HepG2 (cell line): Measurements from ENCODE around the gene KDM6B. TPM values are rescaled to one million over a fixed set of nuclear protein-coding genes. Genes with fewer than 3 reads are reported as not detected.
A peak's percentile ranks its signal among the peaks of the same experiment; 100 is the strongest.

Experiments
- BRD4 ChIP-seq: sonication (generic); formaldehyde crosslinking; IDR thresholded peaks from 2 replicates; pipeline ENCODE4 v1.4.0; 2020; ENCODE audit warnings: missing genetic modification reagents
- CBX2 ChIP-seq, 2 experiments: fragments of 200-600 bp in 1 of 2; sonication (generic); formaldehyde crosslinking in 1 of 2; IDR thresholded peaks; 2 replicates each; pipeline versions ENCODE4 v1.7.0 to v1.8.1; 2018 to 2022; ENCODE audit warnings: low read depth in 2 of 2, low read length in 1 of 2, mild to moderate bottlenecking in 1 of 2, missing genetic modification reagents in 1 of 2
- GABPA ChIP-seq, 2 experiments: IDR thresholded peaks; 2 replicates each; pipeline ENCODE4 v1.6.1; 2011 to 2016; ENCODE audit warnings: low read depth in 2 of 2, low read length in 1 of 2, missing biosample characterization in 1 of 2, missing genetic modification characterization in 1 of 2
- KDM1A ChIP-seq: IDR thresholded peaks from 2 replicates; pipeline ENCODE4 v1.6.1; 2016; ENCODE audit warnings: missing compliant biosample characterization
- PCBP2 ChIP-seq: fragments of 200-400 bp; formaldehyde crosslinking; optimal IDR thresholded peaks from 2 replicates; pipeline ENCODE3; 2018; ENCODE audit warnings: low read length, low read depth; ENCODE audit not compliant: poor library complexity, severe bottlenecking
- PRPF4 ChIP-seq: fragments of 200-400 bp; formaldehyde crosslinking; IDR thresholded peaks from 2 replicates; pipeline ENCODE4 v1.6.1; 2016; ENCODE audit warnings: low read length, low read depth; ENCODE audit not compliant: poor library complexity, severe bottlenecking
- SATB2 ChIP-seq: sonication (generic); formaldehyde crosslinking; IDR thresholded peaks from 2 replicates; pipeline ENCODE4 v1.5.0; 2020; ENCODE audit warnings: missing genetic modification reagents
- SRF ChIP-seq: IDR thresholded peaks from 2 replicates; pipeline ENCODE4 v1.6.1; 2011; ENCODE audit warnings: mild to moderate bottlenecking, low read depth, low read length, moderate library complexity
- SRSF9 ChIP-seq: fragments of 200-400 bp; formaldehyde crosslinking; IDR thresholded peaks from 2 replicates; pipeline ENCODE4 v1.6.1; 2018; ENCODE audit warnings: borderline replicate concordance, mild to moderate bottlenecking, low read depth, low read length; ENCODE audit not compliant: insufficient read depth, poor library complexity, severe bottlenecking
- TARDBP ChIP-seq: sonication (generic); formaldehyde crosslinking; IDR thresholded peaks from 2 replicates; pipeline ENCODE4 v1.8.0; 2022; ENCODE audit warnings: mild to moderate bottlenecking, missing genetic modification reagents
- TCF7 ChIP-seq: sonication (generic); IDR thresholded peaks from 2 replicates; pipeline ENCODE4 v1.6.1; 2016; ENCODE audit warnings: antibody characterized with exemption, low read depth
- ZBTB3 ChIP-seq: sonication (generic); formaldehyde crosslinking; IDR thresholded peaks from 2 replicates; pipeline ENCODE4 v1.4.0; 2020; ENCODE audit warnings: low read depth, mild to moderate bottlenecking, moderate library complexity, missing genetic modification reagents, borderline replicate concordance
- ZNF12 ChIP-seq: sonication (generic); formaldehyde crosslinking; IDR thresholded peaks from 2 replicates; pipeline ENCODE4 v1.5.0; 2020; ENCODE audit warnings: missing genetic modification reagents
- ZNF775 ChIP-seq: sonication (generic); formaldehyde crosslinking; IDR thresholded peaks from 2 replicates; pipeline ENCODE4 v1.4.0; 2020; ENCODE audit warnings: missing genetic modification reagents, mild to moderate bottlenecking, moderate library complexity, borderline replicate concordance
- polyA plus RNA-seq, 8 experiments: library from polyadenylated mRNA; depleted of rRNA in 3 of 8; stranded (reverse) in 7 of 8; unstranded in 1 of 8; fragments of >200 nt; fragmentation: Illumina TruSeq in 4 of 8; extraction: Trizol in 4 of 8; gene quantifications; 2 replicates each; pipeline versions ENCODE4 v1.2.1 to v1.2.3, GENCODE V29; 2011 to 2016; ENCODE audit warnings: low read depth in 4 of 8, missing spikeins in 1 of 8, mixed read lengths in 1 of 8; ENCODE audit not compliant: insufficient read depth in 1 of 8
- total RNA-seq, 5 experiments: library from RNA; depleted of rRNA; stranded (reverse); fragments of >200 nt; fragmentation: Illumina TruSeq; extraction: Trizol; gene quantifications; 2 replicates each; pipeline ENCODE4 v1.2.3, GENCODE V29; 2016; ENCODE audit warnings: low read depth in 1 of 5
- TF ChIP-seq, protein P1 (sequence below): sonication (generic); formaldehyde crosslinking; IDR thresholded peaks from 2 replicates; pipeline ENCODE4 v1.9.0; 2021; ENCODE audit warnings: missing genetic modification reagents, borderline replicate concordance
- TF ChIP-seq, protein P2 (sequence below): sonication (generic); formaldehyde crosslinking; IDR thresholded peaks from 2 replicates; pipeline ENCODE4 v1.4.0; 2020; ENCODE audit warnings: missing genetic modification reagents
- TF ChIP-seq, protein P3 (sequence below): sonication (generic); formaldehyde crosslinking; IDR thresholded peaks from 2 replicates; pipeline ENCODE4 v1.4.0; 2020; ENCODE audit warnings: missing genetic modification reagents, borderline replicate concordance
- TF ChIP-seq, protein P4 (sequence below): sonication (generic); formaldehyde crosslinking; IDR thresholded peaks from 2 replicates; pipeline ENCODE4 v1.8.1; 2022; ENCODE audit warnings: low read depth, mild to moderate bottlenecking, missing genetic modification reagents

The KDM6B gene
- total and polyA plus RNA-seq, 2 of the 13 experiments (the other 11 are each of a cell fraction or from before 2014, with no cell fraction given), result 1.3 to 2.1 TPM

DNA sequence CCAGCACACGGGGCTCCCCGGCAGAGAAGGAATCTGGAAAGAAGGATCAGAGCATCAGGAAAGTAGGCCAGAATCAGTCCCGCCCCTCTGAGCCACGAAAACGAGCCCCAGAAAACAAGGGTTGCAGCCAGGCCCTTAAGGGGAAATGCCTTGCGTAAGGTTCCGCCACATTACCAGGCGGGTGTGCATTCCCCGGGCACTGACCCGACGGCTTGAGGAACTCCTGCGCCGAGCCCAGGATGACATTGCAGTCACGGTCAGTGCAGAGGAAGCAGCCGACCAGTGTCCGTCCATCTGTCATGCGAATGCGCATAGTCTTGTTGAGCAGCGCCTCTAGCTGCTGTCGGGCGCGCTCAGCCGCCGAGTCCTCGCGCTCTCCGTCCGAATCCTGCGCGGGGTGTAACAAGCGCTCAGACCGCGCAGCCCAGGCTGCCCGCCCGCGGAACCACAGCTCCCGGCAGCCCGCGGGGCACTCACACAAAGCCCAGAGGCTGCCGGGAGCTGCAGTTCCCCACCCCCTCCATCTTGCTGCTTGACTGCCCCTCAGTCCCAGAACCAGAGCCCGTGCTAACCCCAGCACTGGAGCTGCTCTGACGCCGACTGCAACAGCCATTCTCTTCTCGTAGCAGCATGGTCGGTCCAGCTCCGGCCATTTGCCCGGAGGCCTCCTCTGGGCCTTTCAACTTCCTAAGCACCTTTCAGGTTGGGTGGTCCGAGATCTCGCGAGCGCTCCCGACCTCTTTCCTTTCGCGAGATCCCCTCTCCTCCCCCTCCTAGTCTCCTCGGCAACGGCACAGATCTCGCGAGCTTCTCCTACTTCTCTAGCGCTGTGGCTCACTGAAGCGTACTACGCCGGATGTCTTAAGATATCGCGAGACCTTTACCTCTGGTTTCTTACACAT, 23.0 kb downstream of the KDM6B start, which contains the start of gene NAA38 (continued):
- TF ChIP-seq, protein P1, sequence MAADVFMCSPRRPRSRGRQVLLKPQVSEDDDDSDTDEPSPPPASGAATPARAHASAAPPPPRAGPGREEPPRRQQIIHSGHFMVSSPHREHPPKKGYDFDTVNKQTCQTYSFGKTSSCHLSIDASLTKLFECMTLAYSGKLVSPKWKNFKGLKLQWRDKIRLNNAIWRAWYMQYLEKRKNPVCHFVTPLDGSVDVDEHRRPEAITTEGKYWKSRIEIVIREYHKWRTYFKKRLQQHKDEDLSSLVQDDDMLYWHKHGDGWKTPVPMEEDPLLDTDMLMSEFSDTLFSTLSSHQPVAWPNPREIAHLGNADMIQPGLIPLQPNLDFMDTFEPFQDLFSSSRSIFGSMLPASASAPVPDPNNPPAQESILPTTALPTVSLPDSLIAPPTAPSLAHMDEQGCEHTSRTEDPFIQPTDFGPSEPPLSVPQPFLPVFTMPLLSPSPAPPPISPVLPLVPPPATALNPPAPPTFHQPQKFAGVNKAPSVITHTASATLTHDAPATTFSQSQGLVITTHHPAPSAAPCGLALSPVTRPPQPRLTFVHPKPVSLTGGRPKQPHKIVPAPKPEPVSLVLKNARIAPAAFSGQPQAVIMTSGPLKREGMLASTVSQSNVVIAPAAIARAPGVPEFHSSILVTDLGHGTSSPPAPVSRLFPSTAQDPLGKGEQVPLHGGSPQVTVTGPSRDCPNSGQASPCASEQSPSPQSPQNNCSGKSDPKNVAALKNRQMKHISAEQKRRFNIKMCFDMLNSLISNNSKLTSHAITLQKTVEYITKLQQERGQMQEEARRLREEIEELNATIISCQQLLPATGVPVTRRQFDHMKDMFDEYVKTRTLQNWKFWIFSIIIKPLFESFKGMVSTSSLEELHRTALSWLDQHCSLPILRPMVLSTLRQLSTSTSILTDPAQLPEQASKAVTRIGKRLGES (CRISPR knock-in tag), result no peak
- TF ChIP-seq BRD4 (no peak), PCBP2 (no peak), ZNF12 (0 out of 2 replicates have a peak, but pooled peaks have one; percentile 3), TARDBP (CRISPR knock-in tag) (peak; percentile 58; the same call in 1 of the 2 replicates), SATB2 (no peak), KDM1A (CRISPR knock-in tag) (0 out of 2 replicates have a peak, but pooled peaks have one; percentile 21), ZBTB3 (CRISPR knock-in tag) (no peak), PRPF4 (no peak), TCF7 (no peak), ZNF775 (CRISPR knock-in tag) (no peak), GABPA (IDR thresholded peaks at IDR 0.05; ENCODE audit: low read depth, low read length) (no peak), GABPA (CRISPR knock-in tag; IDR thresholded peaks at IDR 0.05; ENCODE audit: low read depth) (peak; percentile 63), CBX2 (IDR thresholded peaks at IDR 0.05; ENCODE audit: low read depth, low read length) (no peak), CBX2 (CRISPR knock-in tag; IDR thresholded peaks at IDR 0.05; ENCODE audit: low read depth) (no peak), SRSF9 (no peak), SRF (no peak)
- TF ChIP-seq, protein P2, sequence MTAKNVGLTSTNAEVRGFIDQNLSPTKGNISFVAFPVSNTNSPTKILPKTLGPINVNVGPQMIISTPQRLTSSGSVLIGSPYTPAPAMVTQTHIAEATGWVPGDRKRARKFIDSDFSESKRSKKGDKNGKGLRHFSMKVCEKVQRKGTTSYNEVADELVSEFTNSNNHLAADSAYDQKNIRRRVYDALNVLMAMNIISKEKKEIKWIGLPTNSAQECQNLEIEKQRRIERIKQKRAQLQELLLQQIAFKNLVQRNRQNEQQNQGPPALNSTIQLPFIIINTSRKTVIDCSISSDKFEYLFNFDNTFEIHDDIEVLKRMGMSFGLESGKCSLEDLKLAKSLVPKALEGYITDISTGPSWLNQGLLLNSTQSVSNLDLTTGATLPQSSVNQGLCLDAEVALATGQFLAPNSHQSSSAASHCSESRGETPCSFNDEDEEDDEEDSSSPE, result peak; percentile 84
- TF ChIP-seq, protein P3, sequence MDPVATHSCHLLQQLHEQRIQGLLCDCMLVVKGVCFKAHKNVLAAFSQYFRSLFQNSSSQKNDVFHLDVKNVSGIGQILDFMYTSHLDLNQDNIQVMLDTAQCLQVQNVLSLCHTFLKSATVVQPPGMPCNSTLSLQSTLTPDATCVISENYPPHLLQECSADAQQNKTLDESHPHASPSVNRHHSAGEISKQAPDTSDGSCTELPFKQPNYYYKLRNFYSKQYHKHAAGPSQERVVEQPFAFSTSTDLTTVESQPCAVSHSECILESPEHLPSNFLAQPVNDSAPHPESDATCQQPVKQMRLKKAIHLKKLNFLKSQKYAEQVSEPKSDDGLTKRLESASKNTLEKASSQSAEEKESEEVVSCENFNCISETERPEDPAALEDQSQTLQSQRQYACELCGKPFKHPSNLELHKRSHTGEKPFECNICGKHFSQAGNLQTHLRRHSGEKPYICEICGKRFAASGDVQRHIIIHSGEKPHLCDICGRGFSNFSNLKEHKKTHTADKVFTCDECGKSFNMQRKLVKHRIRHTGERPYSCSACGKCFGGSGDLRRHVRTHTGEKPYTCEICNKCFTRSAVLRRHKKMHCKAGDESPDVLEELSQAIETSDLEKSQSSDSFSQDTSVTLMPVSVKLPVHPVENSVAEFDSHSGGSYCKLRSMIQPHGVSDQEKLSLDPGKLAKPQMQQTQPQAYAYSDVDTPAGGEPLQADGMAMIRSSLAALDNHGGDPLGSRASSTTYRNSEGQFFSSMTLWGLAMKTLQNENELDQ (CRISPR knock-in tag), result no peak
- TF ChIP-seq, protein P4, sequence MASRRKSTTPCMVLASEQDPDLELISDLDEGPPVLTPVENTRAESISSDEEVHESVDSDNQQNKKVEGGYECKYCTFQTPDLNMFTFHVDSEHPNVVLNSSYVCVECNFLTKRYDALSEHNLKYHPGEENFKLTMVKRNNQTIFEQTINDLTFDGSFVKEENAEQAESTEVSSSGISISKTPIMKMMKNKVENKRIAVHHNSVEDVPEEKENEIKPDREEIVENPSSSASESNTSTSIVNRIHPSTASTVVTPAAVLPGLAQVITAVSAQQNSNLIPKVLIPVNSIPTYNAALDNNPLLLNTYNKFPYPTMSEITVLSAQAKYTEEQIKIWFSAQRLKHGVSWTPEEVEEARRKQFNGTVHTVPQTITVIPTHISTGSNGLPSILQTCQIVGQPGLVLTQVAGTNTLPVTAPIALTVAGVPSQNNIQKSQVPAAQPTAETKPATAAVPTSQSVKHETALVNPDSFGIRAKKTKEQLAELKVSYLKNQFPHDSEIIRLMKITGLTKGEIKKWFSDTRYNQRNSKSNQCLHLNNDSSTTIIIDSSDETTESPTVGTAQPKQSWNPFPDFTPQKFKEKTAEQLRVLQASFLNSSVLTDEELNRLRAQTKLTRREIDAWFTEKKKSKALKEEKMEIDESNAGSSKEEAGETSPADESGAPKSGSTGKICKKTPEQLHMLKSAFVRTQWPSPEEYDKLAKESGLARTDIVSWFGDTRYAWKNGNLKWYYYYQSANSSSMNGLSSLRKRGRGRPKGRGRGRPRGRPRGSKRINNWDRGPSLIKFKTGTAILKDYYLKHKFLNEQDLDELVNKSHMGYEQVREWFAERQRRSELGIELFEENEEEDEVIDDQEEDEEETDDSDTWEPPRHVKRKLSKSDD, result peak; percentile 24; the same call in 1 of the 2 replicates
